ENCODE results near the gene KPTN.
A peak's percentile ranks its signal among the peaks of the same experiment; 100 is the strongest.

KPTN gene

DNA sequence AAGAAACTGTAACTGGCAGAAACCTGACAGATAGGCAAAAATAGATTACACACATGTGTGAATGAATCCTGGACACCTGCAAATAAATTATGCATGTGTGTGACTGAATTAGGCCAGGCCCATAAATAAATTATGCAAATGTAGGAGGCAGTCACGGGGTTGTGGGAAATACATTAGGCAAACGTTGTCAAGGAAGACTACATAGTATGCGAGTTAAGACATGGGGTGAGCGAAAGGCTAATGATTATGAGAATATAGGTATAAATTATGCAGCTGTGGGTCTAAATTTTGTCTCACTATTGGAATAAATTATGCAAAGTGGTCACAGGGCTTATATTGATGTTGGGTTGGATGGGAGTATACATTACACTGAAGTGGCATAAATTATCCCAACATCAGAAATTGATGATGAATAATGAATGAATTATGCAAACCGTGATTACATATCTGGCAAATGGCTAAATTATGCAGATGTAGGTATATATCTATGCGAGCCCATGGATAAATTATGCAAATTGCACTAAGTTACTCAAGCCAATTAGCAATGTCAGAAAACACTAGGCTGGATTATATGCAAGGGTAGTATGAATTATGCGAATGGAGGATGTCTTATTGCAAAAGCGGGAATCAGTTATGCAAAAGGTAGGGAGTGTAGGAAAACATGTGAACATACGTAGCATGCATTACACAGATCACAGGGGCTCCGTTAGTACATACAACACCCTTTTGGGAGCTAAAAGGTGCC lies 19.2 kb downstream of the KPTN start:
- no peak for DNase-seq

DNA sequence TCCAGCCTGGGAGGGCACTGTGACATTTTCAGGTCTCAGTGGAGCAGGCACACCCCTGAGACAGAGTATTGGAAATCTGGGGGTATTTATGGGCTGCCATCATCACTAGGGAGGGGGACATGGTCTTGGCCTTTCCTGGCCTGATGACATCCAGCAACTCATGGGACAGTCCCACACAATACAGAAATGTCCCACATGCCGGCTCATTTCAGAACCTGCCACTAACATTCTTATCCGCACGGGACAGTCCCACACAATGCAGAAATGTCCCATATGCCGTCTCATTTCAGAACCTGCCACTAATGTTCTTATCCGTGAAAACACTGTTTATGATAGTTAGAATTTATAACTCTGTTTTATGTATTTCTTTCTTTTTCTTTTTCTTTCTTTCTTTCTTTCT lies 22.1 kb downstream of the KPTN start:
- no peak for DNase-seq

DNA sequence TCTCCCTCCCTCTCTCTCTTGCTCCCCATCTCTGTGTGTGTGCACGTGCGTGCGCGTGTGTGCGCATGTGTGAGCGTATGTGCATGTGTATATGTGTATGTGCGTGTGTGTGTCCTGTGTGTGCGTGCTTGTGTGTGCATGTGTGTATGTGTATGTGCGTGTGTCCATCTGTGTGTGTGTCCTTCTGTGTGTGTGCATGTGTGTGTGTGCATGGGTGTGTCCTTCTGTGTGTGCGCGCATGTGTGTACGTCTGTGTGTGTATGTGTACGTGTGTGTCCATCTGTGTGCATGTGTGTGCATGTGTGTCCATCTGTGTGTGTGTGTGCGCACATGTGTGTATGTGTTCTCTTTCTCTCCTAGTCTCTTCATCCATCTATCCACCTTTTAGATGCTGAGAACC lies 24.5 kb downstream of the KPTN start:
- no peak for DNase-seq

DNA sequence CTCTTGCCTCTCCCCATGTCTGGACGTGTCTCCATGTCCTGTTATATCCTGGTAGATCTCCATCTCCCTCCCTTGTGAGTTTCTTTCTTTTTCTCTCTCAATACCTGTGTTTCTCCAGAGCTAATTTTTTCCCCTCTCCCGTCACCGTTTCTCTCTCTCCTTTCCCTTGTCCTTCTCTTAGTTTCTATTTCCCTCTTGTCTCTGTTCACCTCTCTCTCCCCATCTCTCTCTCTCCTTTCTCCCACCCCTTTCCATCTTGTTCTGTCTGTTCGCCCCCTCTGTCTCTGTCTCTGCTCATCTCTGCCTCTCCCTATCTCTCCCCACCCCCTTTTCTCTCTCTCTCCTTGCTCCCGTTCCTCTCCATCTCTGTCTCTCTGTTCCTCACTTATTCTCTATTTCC lies 25.3 kb downstream of the KPTN start:
- no peak for DNase-seq

DNA sequence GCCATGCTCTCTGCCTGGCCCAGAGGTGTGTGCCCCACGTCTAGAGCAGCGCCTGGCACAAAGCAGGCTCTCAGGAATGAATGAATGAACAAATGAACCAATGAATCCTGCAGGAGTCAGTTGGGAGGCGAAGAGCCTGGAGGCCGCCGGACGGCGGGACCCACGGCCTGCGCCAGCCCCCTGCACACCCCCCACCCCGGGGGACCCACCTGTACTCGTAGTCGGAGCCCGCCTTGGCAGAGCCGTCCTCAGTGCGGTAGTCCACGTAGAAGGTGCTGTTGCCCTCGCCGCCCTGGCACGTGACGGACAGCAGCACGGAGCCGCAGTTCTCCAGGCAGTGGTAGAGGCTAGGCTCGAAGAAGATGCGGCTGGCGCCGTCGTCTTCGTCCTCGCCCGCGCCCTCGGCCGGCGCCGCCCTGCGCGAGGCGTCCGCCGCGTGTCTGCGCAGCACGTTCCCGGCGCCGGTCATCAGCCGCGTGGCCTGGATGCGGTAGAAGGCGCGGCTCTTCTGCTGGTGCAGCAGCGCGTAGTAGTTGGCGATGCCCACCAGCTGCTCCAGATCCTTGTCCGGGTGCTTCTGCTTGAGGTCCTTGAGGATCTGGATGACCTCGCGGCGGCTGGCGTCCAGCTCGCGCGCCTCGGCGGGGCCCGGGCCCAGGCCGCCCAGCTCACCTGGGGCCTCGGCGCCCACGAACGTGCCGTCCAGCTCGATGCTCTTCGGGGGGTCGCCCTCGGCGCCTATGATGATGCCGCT lies 27.1 kb downstream of the KPTN start:
- no peak for DNase-seq

DNA sequence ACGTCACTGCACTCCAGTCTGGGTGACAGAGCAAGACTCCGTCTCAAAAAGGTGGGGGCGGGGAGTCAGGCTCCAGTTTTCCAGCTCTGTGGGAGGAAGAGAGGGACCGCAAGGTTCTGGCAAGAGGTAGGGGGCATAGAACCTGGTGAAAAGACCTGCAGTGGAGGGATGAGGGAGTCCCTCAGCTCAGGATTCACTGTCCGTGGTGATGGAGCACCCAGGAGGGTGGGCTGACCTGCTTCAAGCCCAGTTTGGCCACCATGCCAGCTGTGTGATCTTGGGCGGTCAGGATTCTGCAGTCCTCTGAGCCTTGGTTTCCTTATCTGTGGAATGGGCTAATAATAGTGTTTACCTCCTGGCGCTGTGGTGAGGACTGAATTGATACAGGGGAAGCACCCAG lies 33.5 kb downstream of the KPTN start:
- no peak for DNase-seq

DNA sequence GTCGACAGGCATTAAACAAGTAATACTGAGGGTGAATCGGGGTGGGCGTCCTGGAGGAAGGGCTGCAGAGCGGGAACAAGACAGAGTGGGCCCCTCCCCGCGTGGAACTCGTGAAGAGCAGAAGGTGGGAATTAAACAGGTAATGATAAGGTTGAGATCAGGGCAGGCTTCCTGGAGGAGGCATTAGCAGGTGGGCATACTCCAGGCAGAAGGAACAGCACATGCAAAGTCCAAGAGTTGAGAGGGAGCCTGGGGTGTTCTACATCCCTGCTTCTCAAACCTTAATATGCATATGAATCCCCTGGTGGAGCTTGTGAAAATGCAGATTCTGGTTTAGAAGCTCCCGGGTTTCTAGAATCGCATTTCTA lies 35.7 kb downstream of the KPTN start:
- DNase-seq, result no peak

DNA sequence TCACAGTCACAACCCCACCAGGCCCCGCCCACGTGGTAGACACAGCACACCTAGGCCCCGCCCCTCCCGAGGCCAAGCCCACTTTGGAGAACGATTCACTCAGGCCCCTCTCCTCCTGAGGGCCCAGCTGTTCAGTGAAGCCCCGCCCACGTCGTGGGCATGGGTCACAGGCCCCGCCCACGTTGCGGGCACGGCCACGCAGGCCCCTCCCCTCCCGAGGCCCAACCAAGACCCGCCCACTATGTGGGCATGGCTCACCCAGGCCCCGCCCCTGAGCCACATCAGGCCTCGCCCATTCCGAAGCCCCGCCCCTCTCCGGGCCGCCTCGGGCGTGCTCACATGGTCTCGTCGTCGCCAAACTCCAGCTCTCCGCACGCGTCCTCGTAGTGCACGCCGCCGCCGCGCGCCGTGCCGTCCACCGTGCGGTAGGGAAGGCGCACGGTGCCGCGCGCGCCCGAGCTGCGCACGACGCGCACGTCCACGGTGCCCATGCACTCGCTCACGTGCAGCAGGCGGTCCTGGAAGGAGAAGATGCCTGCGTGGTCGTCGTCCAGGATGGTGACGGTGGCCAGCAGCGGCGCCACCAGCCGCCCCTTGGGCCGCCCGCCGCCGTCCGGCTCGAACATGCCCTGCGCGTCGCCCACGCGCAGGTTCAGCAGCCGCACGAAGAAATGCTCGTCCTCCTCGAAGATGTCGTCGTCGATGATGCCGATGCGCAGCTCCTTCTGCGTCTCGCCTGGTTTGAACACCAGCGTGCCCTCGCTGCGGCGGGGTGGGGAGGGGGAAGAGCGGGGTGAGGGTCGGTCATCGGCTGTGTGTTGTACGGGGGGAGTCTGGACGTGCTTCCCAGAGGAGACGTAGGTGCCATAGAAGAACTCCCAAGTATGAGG lies 36.3 kb downstream of the KPTN start:
- DNase-seq, result peak; percentile 28

DNA sequence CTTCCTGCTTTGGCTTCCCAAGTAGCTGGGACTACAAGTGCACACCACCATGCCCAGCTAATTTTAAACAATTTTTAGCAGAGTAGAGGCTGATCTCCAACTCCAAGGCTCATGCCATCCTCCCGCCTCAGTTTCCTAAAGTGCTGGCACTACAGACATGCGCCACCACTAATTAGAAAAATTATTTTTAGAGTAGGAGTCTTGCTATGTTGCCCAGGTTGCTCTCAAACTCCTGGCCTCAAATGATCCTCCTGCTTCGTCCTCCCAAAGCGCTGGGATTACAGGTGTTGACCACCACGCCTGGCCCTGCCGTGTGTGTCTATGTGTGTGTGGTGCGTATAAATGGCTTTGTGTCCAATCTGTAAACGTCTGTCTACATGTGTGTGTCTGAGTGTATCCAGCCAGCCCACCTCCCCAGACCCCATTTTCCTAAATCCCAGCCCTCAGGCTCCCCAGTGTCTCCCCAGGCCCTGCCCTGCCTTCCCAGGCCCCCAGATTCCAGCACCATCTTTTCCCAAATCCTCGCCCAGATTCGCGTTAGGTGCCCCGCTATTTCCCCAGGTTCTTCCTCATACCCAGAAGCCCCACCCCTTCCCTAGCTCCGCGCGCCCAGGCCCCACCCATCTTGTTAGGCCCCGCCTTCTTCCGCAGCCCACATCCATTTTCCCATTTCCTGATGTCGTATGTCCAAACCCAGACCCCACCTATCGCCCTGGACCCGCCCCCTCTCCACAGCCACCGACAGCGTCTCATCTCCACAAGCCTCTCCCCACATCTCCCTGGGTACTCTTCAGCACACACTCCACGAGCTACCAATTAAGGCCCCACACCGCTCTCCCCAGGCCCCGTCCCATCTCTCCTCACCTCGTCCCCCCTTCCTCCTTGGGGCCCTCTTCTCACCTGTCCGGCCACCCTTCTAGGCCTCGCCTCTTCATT lies 37.2 kb downstream of the KPTN start:
- DNase-seq, result no peak

DNA sequence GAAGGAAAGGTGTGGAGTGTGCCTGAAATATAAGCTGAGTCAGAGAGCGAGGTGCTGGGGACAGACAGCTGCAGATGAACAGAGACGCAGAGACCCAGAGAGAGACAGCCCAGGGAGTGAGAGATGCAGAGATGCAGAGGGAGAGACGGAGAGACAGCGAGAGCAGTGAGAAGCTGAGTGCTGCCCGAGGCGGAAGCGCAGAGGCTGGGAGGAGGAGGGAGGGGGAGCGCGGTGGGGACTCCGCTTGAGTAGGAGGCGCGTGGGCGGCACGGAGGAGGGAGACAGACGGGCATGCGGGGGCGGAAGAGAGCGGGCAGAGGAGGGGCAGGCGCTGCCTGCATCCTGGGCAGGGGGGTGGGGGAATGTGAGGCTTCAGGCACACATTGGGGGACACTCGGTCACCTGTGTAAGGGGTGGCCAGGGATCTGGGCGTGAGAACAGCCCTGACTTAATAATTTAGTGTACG lies 38.0 kb downstream of the KPTN start:
- DNase-seq, result peak; percentile 51

DNA sequence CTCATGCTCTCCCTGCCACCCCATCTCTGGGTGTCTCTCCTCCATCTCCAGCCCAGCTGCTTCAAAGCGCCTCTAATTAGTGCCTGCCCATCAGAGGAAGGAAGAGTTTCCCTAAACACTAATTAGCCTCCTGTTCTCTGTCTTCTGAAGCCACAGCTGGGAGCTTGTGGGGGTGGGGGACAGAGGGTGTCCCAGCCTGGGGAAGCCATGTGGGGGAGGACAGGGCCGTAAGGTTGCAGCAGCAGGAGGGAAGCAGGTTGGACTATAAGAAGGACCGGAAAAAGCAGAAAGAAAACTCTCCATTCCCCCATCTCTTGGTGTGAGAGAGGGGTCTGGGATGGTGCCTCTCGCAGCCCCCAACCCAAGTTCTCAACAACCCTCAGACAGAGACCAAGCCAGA lies 38.5 kb downstream of the KPTN start:
- DNase-seq, result no peak

DNA sequence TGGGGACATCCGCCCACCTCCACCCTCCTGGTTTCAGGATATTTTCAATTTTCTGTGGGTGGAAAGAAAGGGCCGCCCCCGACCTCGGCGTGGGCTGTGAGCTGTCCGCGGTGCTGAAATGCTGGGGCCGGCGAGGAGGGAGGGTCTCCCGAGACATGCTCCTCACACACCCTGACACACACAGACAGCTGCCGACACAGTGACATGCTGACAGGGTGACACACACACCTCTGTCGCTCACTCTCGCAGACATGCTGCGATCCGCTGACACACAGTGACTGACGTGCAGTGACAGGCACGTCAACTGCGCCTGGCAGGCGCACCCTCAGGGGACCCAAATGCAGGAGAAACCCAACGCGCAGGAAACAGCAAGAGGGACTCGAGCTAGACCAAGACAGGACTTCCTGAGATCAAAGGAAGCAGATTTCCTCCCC lies 39.6 kb downstream of the KPTN start:
- DNase-seq, result peak; percentile 41

DNA sequence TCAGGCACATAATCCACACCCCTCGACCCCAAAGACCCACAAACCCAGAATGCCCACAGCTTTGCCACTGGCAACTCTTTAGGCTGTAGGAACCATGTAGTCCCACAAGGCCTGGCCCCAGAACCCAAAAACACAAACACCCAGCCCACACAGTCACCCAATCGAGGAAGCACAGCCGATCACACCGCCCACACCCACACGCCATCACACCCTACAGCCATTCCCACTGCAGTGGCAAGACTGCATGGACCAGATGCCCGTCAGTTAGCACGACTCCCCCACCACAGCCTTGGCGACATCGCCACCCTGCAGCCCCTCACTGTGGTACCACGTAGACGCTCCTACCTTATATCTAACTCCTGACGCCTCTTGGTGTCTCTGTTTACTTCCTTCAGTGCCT lies 40.7 kb downstream of the KPTN start:
- DNase-seq, result no peak

DNA sequence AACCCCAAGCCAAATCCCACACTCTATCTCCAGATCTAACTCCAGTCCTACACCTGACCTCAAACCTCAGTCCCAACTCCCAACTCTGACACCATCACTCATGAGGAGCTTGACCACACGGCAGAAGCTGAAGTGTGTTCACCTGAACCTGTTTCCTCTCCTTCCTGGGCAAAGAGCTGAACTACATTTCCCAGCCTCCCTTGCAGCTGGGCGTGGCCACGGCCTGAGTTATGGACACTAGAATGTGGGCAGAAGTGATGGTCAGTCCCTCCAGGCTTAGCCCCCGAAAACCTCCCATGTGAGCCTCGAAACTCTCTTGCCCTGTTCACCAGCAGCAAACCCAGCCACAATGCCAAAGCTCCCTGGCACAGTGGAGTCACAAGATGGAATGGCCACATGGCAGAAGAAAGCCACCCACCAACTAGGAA lies 45.2 kb downstream of the KPTN start:
- DNase-seq, result no peak

DNA sequence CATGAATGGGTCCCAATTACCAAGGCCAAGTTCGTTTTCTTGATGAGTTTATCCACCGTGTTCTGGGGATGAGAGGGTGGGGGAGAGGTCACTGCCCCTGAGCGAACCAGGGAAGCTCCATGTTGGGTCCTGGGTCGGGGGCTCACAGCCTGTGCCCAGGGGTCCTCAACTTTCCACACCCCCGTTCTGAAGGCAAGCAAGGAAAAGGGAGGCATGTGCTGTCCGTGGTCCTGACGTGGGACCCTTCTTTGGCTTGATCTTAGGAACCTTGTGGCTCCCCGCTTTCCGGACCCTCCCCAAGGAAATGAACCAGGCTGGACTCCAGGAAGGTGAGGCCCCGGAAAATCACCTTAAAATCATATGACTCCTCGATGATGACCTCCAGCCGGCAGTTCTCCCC lies 46.5 kb downstream of the KPTN start:
- DNase-seq, result no peak

DNA sequence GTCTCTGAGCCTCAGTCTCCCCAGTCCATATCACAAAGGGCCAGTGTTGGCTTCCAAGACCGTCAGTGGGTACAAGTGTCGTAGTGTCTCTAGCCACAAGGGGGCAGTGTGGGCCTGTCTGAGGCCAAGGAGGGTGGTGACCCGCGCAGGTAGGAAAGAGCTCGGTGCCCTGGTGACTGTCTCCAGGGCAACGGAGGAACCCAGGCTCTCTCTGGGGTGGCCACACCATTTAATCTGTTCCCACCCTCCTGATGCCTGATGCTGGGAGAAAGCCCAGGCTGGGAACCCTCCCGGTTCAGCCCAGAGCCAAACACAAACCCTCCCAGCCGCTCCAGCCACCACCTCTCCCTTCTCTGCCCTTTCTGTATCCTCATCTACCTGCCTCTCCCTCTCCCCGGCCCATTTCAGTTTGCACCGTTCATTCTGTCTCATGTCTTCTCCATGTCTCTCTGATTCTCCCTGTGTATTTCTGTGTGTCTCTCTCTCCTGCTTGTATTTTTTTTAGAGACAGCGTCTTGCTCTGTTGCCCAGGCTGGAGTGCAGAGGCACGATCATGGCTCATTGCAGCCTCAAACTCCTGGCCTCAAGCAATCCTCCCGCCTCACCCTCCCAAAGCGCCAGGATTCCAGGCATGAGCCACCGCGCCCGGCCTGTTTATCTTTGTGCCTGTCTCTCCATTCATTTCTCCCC lies 47.2 kb downstream of the KPTN start:
- DNase-seq, result peak; percentile 87

DNA sequence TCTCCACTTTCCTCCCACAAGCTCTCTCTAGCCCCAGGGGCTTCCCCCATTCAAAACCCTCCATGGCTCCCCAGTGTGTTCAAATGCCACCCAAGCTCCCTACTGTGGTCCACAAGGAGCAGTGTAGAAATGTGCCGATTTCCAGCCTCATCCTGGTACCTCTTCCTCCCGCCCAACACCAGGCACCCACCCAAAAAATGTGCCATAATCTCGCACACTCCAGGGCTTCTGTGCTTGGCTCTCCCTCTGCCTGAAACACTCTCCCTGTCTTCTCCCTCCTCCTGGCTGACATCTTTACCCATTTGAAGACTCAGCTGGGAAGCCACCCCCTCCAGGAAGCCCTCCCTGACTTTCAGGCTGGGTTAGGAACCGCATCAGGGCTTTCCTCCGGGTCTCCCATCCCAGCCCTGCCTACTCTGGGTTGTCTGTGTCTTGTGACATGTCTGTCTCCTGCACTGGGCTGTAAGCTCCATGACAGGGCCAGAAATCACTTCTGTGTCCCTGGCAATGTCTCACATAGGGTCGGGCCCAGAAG lies 48.1 kb downstream of the KPTN start:
- no peak for DNase-seq

DNA sequence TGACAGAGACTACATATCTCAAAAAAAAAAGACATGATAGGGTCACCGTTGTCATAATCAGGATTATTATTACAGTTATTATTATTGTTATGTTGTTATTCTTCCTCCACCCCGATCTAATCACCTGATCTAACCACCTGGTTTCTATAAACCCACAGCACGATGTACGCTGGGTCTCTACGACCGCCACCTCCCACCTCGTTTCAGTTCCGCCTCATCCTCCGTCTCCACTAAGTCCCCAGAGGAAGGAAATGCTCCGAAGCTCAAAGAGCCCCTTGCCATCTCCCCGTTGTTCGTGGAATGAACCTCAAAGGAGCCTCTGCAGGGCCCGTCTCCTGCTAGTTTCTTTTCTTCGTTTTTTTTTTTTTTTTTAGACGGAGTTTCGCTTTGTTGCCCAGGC lies 48.8 kb downstream of the KPTN start:
- no peak for DNase-seq

DNA sequence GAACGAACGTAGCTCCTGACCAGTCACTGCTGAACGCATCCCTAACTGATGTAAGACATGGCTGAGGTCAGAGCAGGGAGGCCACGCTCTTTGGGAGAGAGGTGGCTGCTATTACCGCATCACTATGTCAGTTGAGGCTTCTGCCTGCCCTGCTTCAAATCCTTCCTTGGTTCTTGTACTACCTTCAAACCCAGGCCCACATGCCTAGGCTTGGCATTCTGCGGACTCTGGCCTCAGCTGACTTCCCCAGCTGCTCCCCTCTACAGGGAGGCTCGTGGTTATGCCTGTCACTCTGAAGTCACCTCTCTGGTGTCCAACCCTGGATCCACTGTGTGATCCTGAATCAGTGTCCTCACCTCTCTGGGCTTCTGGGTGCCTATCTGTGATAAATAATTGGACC lies 49.9 kb downstream of the KPTN start:
- no peak for DNase-seq

DNA sequence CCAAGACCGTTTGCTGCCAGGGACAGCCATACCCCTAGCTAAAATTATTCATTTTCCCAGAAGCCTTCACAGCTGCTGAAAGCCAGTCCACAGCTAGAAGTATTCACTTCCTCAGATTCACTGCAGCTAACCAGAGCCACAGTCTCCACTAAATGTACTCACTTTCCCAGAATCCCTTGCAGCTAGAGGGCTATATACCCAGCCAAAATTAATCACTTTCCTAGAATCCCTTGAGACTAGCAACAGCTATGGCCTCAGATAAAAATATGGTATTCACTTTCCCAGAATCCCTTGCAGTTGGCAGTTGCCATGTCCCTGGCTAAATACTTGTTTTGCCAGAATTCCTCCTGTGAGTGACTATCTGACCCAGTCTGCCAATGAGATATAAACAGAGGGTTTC lies 50.9 kb downstream of the KPTN start:
- DNase-seq, result no peak

DNA sequence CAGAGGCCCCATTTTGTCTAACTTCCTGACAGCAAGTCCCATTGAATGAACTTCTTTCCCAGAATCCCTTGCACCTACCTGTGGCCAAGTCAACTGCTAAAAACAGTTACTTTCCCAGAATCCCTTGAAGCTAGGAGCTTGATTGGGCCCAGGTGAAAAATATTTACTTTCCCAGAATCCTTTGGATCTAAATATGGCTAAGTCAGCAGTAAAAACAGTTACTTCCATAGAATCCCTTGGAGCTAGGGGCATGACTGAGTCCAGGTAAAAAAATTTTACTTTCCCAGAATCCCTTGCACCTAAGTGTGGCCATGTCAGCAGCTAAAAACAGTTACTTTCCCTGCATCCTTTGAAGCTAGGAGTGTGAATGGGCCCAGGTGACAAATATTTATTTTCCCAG lies 51.5 kb downstream of the KPTN start:
- DNase-seq, result no peak

Measured in T-helper 9 cell (primary cell).